HuH-7.5 (cell line): ENCODE measurements around the gene MT2A.
"Not testable (repeated sequence)": the region's sequence is repeated elsewhere in the genome, so short reads cannot be mapped to it uniquely, and the experiment has no call there.

Source experiments
- DNase-seq: peaks from one replicate; pipeline ENCODE4 v3.0.0; 2011; ENCODE audit warnings: low spot score

Gene MT2A

GRCh38 chr16:56608043-56608875 is at the start of gene MT2A:
Gene MT2A, plus strand, starts transcription at chr16:56608584. Its CDS starts 72 bp downstream, at chr16:56608656.
- DNase-seq = peak; percentile 78

DNA sequence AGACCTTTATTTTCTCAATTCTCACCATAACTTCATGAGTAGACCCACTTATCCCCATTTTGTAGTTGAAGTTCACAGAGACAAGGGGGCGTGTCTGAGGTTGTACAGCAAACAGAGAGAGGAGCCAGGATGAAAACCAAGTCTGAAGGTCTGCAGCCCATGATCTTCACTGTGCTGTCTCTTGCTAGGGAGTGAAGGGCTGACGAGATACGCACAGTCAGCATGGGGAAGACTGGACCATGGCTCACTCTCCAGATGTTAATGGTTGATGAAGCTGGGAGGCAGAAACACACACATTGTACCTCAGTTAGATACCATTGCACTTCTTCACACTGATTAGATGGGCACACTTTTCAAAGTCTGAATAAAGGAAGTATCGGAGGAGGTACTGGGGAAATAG is 49.3 kb upstream of the MT2A start:
- DNase-seq = no peak

GRCh38 chr16:56560447-56560846 is 47.9 kb upstream of the MT2A start:
- DNase-seq = no peak

DNA sequence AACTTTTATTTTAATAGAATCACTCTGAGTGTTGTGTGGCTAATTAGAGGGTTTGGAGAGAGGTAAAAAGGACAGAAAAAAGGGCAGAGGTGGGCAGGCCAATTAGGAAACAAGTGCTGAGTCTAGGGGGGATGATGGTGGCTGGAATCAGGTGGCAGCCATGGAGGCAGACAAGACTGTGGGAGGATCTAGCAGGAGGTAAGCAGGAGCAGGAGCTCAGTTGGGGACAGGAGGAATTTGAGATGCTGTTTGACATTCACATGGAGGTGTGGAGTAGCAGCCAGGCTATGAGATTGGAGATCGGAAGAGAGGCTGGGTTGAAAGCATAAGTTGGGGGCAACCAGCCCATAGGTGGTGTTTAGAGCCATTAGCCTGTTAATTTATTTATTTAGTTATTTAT is 47.3 kb upstream of the MT2A start:
- DNase-seq = no peak

GRCh38 chr16:56564793-56565477 is 43.4 kb upstream of the MT2A start, which contains the start of gene MT4:
Gene MT4, plus strand, starts transcription at chr16:56565073. Its CDS starts 56 bp downstream, at chr16:56565129.
- DNase-seq = no peak

DNA sequence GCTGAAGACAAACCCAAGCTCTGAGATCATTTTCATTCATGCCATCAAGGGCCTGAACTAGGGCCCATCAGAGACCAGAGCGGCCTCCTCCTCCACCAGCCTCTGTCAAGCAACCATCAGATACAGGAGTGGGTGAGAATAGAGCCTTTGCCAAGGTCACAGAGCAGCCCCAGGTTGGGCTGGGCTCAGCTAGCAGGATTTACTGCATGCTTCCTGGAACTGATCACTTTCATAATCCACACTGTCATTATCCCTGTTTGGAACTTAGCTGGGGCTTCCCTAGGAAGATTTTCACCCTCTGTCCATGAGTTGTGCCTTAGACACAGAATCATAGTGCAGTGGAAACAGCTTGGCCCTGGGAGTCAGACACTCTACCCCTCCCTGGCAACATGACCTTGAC is 38.4 kb upstream of the MT2A start:
- no peak for DNase-seq

- DNase-seq = no peak
Observed at GRCh38 chr16:56571525-56571924, 36.9 kb upstream of the MT2A start.

DNA sequence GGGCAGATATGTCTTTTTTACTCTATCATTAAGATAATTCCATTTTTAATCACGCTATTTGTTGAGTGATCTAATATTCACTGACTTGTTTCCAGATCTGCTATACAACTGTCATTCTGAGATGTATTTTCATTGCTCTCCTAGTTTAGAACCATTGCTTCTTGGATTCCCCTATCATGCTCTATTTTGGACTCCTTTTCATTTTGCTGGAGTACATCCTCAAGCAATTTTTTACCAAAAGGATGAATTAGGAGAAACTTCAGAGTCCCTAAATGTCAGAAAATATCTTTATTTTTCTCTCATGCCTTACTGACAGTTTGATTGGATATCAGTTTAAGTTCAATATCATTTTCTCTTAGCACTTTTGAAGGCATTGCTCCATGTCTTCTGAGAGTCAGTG is 33.8 kb upstream of the MT2A start:
- no peak for DNase-seq

DNA sequence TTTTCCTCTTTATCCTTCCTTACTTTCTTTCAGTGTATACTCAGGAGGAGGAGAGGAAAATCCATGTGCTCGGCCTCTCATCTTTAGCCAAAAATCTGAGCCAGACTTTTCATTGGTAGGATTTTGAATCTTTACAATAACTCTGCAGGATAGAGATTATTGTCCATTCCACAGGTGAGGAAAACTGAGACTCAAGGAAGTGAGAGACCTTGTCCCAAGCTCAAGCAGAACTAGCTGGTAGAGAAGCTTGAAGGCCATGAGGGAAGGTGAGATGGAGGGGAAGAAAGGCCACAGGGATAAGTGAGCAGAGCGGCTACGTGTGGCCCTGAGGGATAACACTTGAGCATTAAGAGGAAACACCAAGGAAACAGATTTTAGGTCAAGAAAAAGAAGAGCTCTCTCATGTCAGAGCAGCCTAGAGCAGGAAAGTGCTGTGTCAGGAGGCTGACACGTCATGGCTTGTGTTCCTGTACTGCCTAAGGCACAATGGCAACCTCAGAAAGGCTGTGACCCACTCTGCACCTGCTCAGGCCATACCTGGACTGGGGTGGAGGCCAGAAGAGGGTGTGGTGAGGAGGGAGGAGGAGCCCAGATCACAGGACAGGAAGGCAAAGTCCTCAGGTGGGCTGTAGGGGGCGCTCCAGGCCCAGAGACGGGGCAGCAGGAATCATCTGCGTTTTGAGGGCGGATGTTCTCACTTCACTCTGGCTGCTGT is 31.6 kb upstream of the MT2A start:
- DNase-seq = peak; percentile 47

- DNase-seq = no peak
Observed at GRCh38 chr16:56577300-56577625, 31.1 kb upstream of the MT2A start.

GRCh38 chr16:56580391-56581048 is 27.9 kb upstream of the MT2A start:
- no peak for DNase-seq

DNA sequence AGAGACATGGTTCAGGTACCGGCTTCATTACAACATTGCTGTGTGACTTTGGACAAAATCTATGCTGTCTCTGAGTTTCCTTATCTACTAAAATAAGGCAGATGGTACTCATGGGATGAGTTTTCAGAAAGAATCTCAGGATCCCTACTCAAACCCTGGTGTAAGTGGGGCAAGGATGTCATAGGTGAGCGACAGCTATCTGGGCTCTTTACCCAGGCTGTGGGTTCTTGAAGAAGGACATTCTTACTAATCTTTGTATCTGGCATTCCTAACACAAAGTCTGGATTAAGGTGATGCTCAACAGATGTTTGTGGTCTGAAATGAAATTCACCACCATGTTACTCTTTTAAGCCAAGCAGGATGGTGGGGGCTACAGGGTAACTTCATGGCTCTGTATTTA is 25.5 kb upstream of the MT2A start:
- DNase-seq = not testable (repeated sequence)

DNA sequence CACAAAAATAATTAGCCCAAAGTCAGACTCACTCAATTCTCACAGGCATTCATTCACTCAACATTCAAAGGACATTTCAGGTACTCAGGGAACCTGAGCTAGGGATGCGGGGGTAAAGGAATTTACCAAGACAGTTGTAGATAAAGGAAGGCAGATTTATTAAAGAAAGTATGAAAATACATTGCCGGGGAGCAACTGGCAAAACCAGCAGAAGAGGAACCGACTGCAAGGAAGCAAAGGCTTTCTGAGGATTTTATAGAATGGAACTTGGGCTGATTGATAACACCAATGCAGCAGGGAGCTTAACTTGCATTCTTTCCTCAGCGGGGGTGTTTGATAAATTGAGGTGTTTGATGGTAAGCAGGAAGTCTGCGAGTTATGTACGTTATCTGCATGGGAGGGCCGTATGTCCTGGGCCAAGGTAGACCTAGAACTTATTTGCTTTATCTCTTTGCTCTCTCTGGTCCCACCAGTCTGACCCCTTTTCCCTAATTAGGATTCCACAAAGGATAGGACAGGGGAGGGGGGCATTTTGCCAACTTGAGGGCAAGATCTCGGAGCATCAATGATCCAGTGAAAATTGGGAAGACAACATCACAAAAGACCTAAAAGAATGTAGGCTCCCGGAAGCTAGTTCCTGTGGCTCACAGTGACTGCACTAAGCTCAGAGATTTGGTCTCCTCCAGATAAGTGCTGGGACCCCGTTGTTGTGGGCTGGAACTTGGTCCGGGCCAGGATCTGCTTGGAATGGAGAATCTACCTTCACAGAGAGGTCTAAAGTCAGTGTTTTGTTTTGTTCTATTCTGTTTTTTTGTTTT is 24.8 kb upstream of the MT2A start:
- no peak for DNase-seq

- DNase-seq = no peak
Observed at GRCh38 chr16:56584276-56584675, 24.1 kb upstream of the MT2A start.

DNA sequence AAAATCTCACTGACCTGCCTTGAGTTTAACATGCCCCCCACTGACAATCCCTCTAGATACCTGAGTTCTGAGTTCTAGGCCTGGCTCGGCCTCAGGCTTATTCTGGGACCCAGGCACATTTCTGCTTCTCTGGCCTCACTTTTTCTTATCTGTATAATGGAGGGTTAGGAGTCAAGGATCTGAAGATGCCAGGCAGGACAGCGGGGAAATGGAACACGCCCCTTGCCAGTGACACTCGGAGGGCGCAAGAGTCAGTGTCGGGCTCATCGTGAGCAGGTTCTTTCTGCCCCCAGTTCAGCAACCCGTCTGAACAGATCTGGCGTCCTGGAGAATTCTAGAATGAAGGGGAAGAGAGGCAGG is 19.6 kb upstream of the MT2A start:
- DNase-seq = no peak

DNA sequence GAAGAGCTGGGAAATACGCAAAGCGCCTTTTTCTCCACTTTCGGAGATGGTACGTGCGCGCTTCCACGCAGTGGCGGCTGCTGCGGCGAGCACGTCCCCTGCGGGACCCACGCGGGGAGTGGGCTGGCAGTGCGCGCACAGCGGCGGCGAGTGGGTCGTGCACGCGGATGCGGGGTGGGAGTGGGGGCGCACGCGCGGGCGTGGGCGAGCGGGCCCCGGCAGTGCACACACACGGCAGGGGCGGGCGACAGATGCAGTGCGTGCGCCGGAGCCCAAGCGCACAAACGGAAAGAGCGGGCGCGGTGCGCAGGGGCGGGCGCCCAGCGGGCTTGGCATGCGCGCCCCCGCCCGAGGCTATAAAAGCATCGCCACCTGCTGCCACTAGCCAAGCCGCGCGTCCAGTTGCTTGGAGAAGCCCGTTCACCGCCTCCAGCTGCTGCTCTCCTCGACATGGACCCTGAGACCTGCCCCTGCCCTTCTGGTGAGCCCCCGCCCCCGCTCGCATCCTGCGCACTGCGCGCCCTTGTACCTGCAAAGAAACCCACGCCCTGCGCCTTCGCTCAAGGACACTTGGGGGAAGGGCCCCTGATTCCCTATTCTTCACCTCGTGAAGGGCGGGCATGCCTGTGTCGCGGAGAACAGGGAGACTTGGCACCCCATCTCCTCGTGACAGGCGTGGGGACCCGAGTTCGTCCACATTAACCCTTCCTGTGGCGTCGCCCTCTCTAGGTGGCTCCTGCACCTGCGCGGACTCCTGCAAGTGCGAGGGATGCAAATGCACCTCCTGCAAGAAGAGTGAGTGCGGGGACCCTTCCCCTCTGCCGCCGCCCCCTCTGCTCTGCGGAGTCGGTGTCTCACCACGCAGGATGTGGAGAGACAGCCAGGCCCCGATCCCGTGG is 19.0 kb upstream of the MT2A start, which contains the start of gene MT3:
Gene MT3 (plus strand): TSS at position 388 of the 899 bp plus-strand sequence. CDS start 63 bp downstream, at position 451.
- DNase-seq = no peak

- DNase-seq = no peak
Observed at GRCh38 chr16:56591377-56592060, 16.9 kb upstream of the MT2A start.

DNA sequence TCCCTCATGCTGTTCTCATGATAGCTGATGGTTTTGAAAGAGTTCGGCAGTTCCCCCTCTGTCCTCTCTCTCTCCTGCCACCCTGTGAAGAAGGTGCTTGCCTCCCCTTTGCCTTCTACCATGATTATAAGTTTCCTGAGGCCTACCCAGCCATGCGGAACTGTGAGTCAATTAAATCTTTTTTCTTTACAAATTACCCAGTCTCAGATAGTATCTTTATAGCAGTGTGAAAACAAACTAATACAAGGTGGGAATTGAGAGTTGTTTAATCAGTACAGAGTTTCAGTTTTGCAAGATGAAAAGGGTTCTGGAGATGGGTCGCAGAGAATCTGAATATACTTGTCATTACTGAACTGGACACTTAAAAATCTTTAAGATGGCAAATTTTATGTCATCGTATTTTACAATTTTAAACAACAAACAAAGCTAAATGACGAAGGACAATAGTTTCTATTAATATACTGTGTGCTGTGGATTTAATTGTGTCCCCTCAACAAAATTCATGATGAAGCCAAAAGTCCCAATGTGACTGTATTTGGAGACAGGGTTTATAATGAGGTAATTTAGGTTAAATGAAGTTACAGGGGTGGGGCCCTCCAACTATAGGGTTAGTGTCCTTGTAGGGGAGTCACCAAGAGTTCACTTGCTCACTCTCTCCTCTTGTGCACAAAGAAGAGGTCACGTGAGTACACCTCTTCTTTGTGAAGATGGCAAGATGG is 14.7 kb upstream of the MT2A start:
- no peak for DNase-seq

DNA sequence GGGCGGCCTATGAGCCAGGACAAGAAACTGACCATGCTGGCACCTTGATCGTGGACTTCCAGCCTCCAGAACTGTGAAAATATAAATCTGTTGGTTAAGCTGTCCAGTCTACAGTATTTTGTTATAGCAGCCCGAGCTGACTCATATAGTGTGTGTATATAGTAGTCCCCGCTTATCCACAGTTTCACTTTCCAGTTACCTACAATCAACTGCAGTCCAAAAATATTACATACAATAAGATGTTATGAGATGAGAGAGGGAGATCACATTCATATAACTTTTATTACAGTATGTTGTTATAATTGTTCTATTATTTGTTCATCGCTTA is 14.1 kb upstream of the MT2A start:
- DNase-seq = no peak
